ENCODE measurements around the gene IRF6. TPM values are rescaled to one million over a fixed set of nuclear protein-coding genes. Genes with fewer than 3 reads are reported as not detected.
A peak's percentile ranks its signal among the peaks of the same experiment; 100 is the strongest.

Gene IRF6
- total RNA-seq, 2 experiments from 2014 or later = 1.2 TPM

- H3K36me3 Mint-ChIP-seq (ENCODE audit: low read depth) = peaks cover 32% of the 10 kb centered on the region
- ChIA-PET POLR2A (interaction anchor here (1.3 kb wide), 1 partner anchor 27 kb away, joined by 3 read pairs; no protein-coding TSS in a partner anchor), CTCF (interaction anchor here (0.9 kb wide), 1 partner anchor 13 kb away, joined by 3 read pairs; no protein-coding TSS in a partner anchor)
- DNase-seq = no peak
- H3K4me1 Mint-ChIP-seq (ENCODE audit: low read depth) = no peaks in the 10 kb centered on the region
- TF ChIP-seq CTCF (IDR thresholded peaks at IDR 0.05) = no peak
- H3K27ac Mint-ChIP-seq = no peak overlapping the region
- no peaks in the 10 kb centered on the region for H3K9me3 Mint-ChIP-seq
- intact Hi-C loops (cut with micrococcal nuclease) = no loop called here
- ATAC-seq = no peak
- no peak overlapping the region for H3K4me3 Mint-ChIP-seq
- no peaks in the 10 kb centered on the region for H3K27me3 Mint-ChIP-seq
Observed at GRCh38 chr1:209853676-209854075, 47.7 kb upstream of the IRF6 start.

- Mint-ChIP-seq H3K36me3 (ENCODE audit: low read depth) (peaks cover 40% of the 10 kb centered on the region), H3K4me1 (ENCODE audit: low read depth) (no peaks in the 10 kb centered on the region), H3K9me3 (no peaks in the 10 kb centered on the region), H3K27ac (peak overlapping the region; percentile 57), H3K4me3 (no peak overlapping the region), H3K27me3 (no peaks in the 10 kb centered on the region)
- ChIA-PET POLR2A (interaction anchor here (1.2 to 2.8 kb wide), 2 partner anchors 11 to 259 kb away, joined by 3 to 11 read pairs; no protein-coding TSS in a partner anchor), CTCF (interaction anchor here (0.7 to 4.3 kb wide), 6 partner anchors 10 to 550 kb away, joined by 3 to 29 read pairs (median 4); partner anchors contain the start of gene UTP25)
- DNase-seq = peak; percentile 54
- intact Hi-C loops (cut with micrococcal nuclease) = no loop called here
- TF ChIP-seq CTCF (IDR thresholded peaks at IDR 0.05) = peak; percentile 33
- ATAC-seq = no peak
Observed at GRCh38 chr1:209850342-209850979, 44.5 kb upstream of the IRF6 start.

- H3K36me3 Mint-ChIP-seq (ENCODE audit: low read depth) = peaks cover 39% of the 10 kb centered on the region
- no peak for DNase-seq
- ATAC-seq = no peak
- no peak overlapping the region for H3K27ac Mint-ChIP-seq
- TF ChIP-seq CTCF (IDR thresholded peaks at IDR 0.05) = no peak
- ChIA-PET CTCF (interaction anchor here (1.9 to 4.3 kb wide), 2 partner anchors 12 to 26 kb away, joined by 8 to 29 read pairs; no protein-coding TSS in a partner anchor), POLR2A (interaction anchor here (0.6 to 2.8 kb wide), 3 partner anchors 10 to 258 kb away, joined by 3 to 11 read pairs (median 3); no protein-coding TSS in a partner anchor)
- no peak overlapping the region for H3K4me3 Mint-ChIP-seq
- intact Hi-C loops (cut with micrococcal nuclease) = no loop called here
- H3K4me1 Mint-ChIP-seq (ENCODE audit: low read depth) = no peaks in the 10 kb centered on the region
- no peaks in the 10 kb centered on the region for H3K9me3 Mint-ChIP-seq
- H3K27me3 Mint-ChIP-seq = no peaks in the 10 kb centered on the region
Observed at GRCh38 chr1:209849388-209849787, 43.4 kb upstream of the IRF6 start.

- TF ChIP-seq CTCF (IDR thresholded peaks at IDR 0.05) = no peak
- H3K27me3 Mint-ChIP-seq = no peaks in the 10 kb centered on the region
- ATAC-seq = no peak
- H3K4me1 Mint-ChIP-seq (ENCODE audit: low read depth) = peaks cover 7% of the 10 kb centered on the region
- H3K36me3 Mint-ChIP-seq (ENCODE audit: low read depth) = peaks cover 45% of the 10 kb centered on the region
- no peak overlapping the region for H3K27ac Mint-ChIP-seq
- no peak for DNase-seq
- CTCF ChIA-PET = interaction anchor here (0.7 to 2.0 kb wide), 6 partner anchors 15 to 144 kb away, joined by 3 to 13 read pairs (median 3); partner anchors contain the start of gene UTP25
- intact Hi-C loops (cut with micrococcal nuclease) = no loop called here
- POLR2A ChIA-PET = no interaction called here
- no peak overlapping the region for H3K4me3 Mint-ChIP-seq
- no peaks in the 10 kb centered on the region for H3K9me3 Mint-ChIP-seq
Observed at GRCh38 chr1:209845408-209845725, 39.4 kb upstream of the IRF6 start.

GRCh38 chr1:209844695-209845407 is 38.9 kb upstream of the IRF6 start:
- intact Hi-C loops (cut with micrococcal nuclease) = no loop called here
- ChIA-PET POLR2A (no interaction called here), CTCF (interaction anchor here (0.7 to 2.0 kb wide), 6 partner anchors 16 to 144 kb away, joined by 3 to 13 read pairs (median 3); partner anchors contain the start of gene UTP25)
- Mint-ChIP-seq H3K4me1 (ENCODE audit: low read depth) (peaks cover 12% of the 10 kb centered on the region), H3K9me3 (no peaks in the 10 kb centered on the region), H3K27ac (no peak overlapping the region), H3K36me3 (ENCODE audit: low read depth) (peaks cover 47% of the 10 kb centered on the region), H3K27me3 (no peaks in the 10 kb centered on the region), H3K4me3 (no peak overlapping the region)
- no peak for TF ChIP-seq CTCF (IDR thresholded peaks at IDR 0.05)
- ATAC-seq (no peak), DNase-seq (no peak)

Data from activated CD8-positive, alpha-beta T cell treated with anti-CD3 and anti-CD28 coated beads for 36 hours (primary cell).